Neural progenitor cell (in vitro differentiated cells): ENCODE data around the gene RPL26. TPM values are rescaled to one million over a fixed set of nuclear protein-coding genes. Genes with fewer than 3 reads are reported as not detected.

Source experiments
- DNase-seq: peaks from one replicate; pipeline ENCODE4 v3.0.0-alpha.2; 2016; ENCODE audit warnings: low spot score
- H2AFZ ChIP-seq: fragments of 200-600 bp; sonication (generic); replicated peaks from 2 replicates; pipeline ENCODE4 v1.6.1; 2016; ENCODE audit warnings: antibody characterized with exemption
- H3F3A ChIP-seq: fragments of 200-600 bp; sonication (generic); 2 replicates; pipeline ENCODE4 v1.6.1; 2016; ENCODE audit warnings: antibody characterized with exemption, low read depth
- H3K27ac ChIP-seq: fragments of 200-600 bp; sonication (generic); 2 replicates; pipeline ENCODE4 v1.5.1; 2016; ENCODE audit warnings: mild to moderate bottlenecking
- H3K27me3 ChIP-seq: fragments of 200-600 bp; sonication (generic); 2 replicates; pipeline ENCODE4 v1.6.1; 2016; ENCODE audit warnings: mild to moderate bottlenecking, moderate library complexity
- H3K36me3 ChIP-seq: fragments of 200-600 bp; sonication (generic); 2 replicates; pipeline ENCODE4 v1.5.1; 2016
- H3K4me1 ChIP-seq: fragments of 200-600 bp; sonication (generic); 2 replicates; pipeline ENCODE4 v1.6.1; 2016; ENCODE audit warnings: mixed run types
- H3K4me2 ChIP-seq: fragments of 200-600 bp; sonication (generic); 2 replicates; pipeline ENCODE4 v1.6.1; 2016
- H3K4me3 ChIP-seq: fragments of 200-600 bp; sonication (generic); 2 replicates; pipeline ENCODE4 v1.5.1; 2016
- H3K79me2 ChIP-seq: fragments of 200-600 bp; sonication (generic); 2 replicates; pipeline ENCODE4 v1.6.1; 2016; ENCODE audit warnings: low read depth
- H3K9ac ChIP-seq: fragments of 200-600 bp; sonication (generic); 2 replicates; pipeline ENCODE4 v1.6.1; 2016
- H3K9me3 ChIP-seq: fragments of 200-600 bp; sonication (generic); 2 replicates; pipeline ENCODE4 v1.5.1; 2016; ENCODE audit warnings: low read depth
- H4K20me1 ChIP-seq: fragments of 200-600 bp; sonication (generic); 2 replicates; pipeline ENCODE4 v1.6.1; 2016; ENCODE audit warnings: low read depth
- H3K27ac Mint-ChIP-seq: 3 replicates; pipeline ENCODE4 v1.8.0; 2021; ENCODE audit warnings: mixed read lengths
- H3K27me3 Mint-ChIP-seq: 2 replicates; pipeline ENCODE4 v1.8.0; 2022; ENCODE audit warnings: low read depth, mild to moderate bottlenecking, inconsistent platforms, moderate library complexity, mixed read lengths; ENCODE audit not compliant: insufficient read depth
- H3K36me3 Mint-ChIP-seq: 3 replicates; pipeline ENCODE4 v1.8.0; 2021; ENCODE audit warnings: mixed read lengths
- H3K4me1 Mint-ChIP-seq: 3 replicates; pipeline ENCODE4 v1.8.0; 2021; ENCODE audit warnings: mixed read lengths
- H3K4me3 Mint-ChIP-seq: 3 replicates; pipeline ENCODE4 v1.8.0; 2021; ENCODE audit warnings: mild to moderate bottlenecking, moderate library complexity, mixed read lengths
- H3K9me3 Mint-ChIP-seq: 3 replicates; pipeline ENCODE4 v1.8.0; 2020; ENCODE audit warnings: mixed read lengths
- EZH2 ChIP-seq: fragments of 200-600 bp; sonication (generic); IDR thresholded peaks from 2 replicates; pipeline ENCODE4 v1.6.1; 2017; ENCODE audit warnings: antibody characterized with exemption, mild to moderate bottlenecking, moderate library complexity
- EZH2phosphoT487 ChIP-seq: fragments of 200-600 bp; sonication (generic); IDR thresholded peaks from 2 replicates; pipeline ENCODE4 v1.6.1; 2017; ENCODE audit warnings: antibody characterized with exemption
- total RNA-seq: library from RNA; depleted of rRNA; stranded (reverse); fragments of >200 nt; gene quantifications from 2 replicates; pipeline ENCODE4 v1.2.3, GENCODE V29; 2015; ENCODE audit warnings: low replicate concordance
- TF ChIP-seq, protein P1 (sequence below): fragments of 200-600 bp; sonication (generic); IDR thresholded peaks from 2 replicates; pipeline ENCODE4 v1.5.1; 2017; ENCODE audit warnings: antibody characterized with exemption, mild to moderate bottlenecking

The RPL26 gene
- total RNA-seq, 1 donor from 2014 or later: 8,768 TPM

DNA sequence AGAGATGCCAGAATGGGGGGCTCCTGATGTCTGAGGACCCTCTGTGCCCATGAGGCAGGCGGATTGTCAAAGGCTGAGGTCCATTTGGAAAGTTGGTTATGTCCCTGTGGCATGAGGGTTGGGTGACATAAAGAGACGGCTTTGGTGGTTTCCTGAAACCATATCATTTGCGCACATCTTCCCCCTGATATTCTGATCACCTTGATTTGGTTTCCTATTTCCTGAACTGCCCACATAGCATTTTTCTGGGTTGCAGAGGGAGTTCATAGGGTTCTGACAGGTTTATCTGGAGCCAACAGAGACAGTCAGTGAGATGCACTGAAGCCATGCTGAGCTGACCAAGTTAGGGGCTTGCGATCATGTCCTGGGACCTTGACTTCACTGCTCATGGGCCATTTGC lies 30.3 kb upstream of the RPL26 start:
- H3K4me3 Mint-ChIP-seq: no peak overlapping the region
- no peak overlapping the region for H3K9ac ChIP-seq
- no peaks in the 10 kb centered on the region for H3K9me3 Mint-ChIP-seq
- H3K27ac Mint-ChIP-seq: no peak overlapping the region
- H3K4me1 ChIP-seq: no peaks in the 10 kb centered on the region
- DNase-seq: no peak
- no peaks in the 10 kb centered on the region for H3K36me3 ChIP-seq
- no peak overlapping the region for H3K27ac ChIP-seq
- no peaks in the 10 kb centered on the region for H3K79me2 ChIP-seq
- H3K4me3 ChIP-seq: no peak overlapping the region
- TF ChIP-seq EZH2: no peak
- TF ChIP-seq, protein P1, sequence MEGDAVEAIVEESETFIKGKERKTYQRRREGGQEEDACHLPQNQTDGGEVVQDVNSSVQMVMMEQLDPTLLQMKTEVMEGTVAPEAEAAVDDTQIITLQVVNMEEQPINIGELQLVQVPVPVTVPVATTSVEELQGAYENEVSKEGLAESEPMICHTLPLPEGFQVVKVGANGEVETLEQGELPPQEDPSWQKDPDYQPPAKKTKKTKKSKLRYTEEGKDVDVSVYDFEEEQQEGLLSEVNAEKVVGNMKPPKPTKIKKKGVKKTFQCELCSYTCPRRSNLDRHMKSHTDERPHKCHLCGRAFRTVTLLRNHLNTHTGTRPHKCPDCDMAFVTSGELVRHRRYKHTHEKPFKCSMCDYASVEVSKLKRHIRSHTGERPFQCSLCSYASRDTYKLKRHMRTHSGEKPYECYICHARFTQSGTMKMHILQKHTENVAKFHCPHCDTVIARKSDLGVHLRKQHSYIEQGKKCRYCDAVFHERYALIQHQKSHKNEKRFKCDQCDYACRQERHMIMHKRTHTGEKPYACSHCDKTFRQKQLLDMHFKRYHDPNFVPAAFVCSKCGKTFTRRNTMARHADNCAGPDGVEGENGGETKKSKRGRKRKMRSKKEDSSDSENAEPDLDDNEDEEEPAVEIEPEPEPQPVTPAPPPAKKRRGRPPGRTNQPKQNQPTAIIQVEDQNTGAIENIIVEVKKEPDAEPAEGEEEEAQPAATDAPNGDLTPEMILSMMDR: no peak
- no peak for TF ChIP-seq EZH2phosphoT487
- H3K36me3 Mint-ChIP-seq: no peaks in the 10 kb centered on the region
- H3F3A ChIP-seq: peaks cover 10% of the 10 kb centered on the region
- peaks cover 8% of the 10 kb centered on the region for H3K27me3 Mint-ChIP-seq
- H2AFZ ChIP-seq: no peak overlapping the region
- H4K20me1 ChIP-seq: no peaks in the 10 kb centered on the region
- H3K4me1 Mint-ChIP-seq: peaks cover 4% of the 10 kb centered on the region
- peaks cover 13% of the 10 kb centered on the region for H3K27me3 ChIP-seq
- no peak overlapping the region for H3K4me2 ChIP-seq
- no peaks in the 10 kb centered on the region for H3K9me3 ChIP-seq

DNA sequence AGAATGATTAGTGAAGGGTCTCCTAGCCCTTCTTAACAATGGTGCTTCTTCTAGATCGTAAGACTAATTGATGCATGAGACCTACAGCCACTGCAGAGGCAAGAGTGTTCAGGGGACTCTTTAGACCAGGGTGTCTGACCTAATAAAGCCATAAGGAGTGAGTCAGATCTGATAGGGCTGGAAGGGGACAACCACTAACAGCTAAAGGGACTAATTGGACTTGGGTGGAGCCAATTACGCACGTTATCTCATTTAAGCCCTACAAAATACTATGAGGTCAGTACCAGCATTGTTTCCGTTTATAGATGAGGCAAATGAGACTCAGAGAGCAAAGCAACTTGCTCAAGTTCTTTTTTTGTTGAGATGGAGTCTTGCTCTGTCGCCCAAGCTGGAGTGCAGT lies 29.1 kb upstream of the RPL26 start:
- no peak overlapping the region for H3K27ac Mint-ChIP-seq
- Histone ChIP-seq H3K4me3 (no peak overlapping the region), H3K27me3 (peaks cover 4% of the 10 kb centered on the region), H3K4me1 (no peaks in the 10 kb centered on the region), H3K9me3 (no peaks in the 10 kb centered on the region), H2AFZ (no peak overlapping the region), H3F3A (peaks cover 10% of the 10 kb centered on the region), H4K20me1 (no peaks in the 10 kb centered on the region), H3K27ac (no peak overlapping the region), H3K36me3 (no peaks in the 10 kb centered on the region), H3K9ac (no peak overlapping the region), H3K4me2 (no peak overlapping the region), H3K79me2 (no peaks in the 10 kb centered on the region)
- H3K4me1 Mint-ChIP-seq: peaks cover 6% of the 10 kb centered on the region
- H3K36me3 Mint-ChIP-seq: no peaks in the 10 kb centered on the region
- H3K4me3 Mint-ChIP-seq: no peak overlapping the region
- TF ChIP-seq EZH2 (no peak), EZH2phosphoT487 (no peak)
- TF ChIP-seq, protein P1: no peak
- no peaks in the 10 kb centered on the region for H3K9me3 Mint-ChIP-seq
- DNase-seq: no peak
- peaks cover 9% of the 10 kb centered on the region for H3K27me3 Mint-ChIP-seq

GRCh38 chr17:8410883-8411238 lies 27.9 kb upstream of the RPL26 start:
- Histone ChIP-seq H3K4me2 (no peak overlapping the region), H3K9ac (no peak overlapping the region), H3K9me3 (no peaks in the 10 kb centered on the region), H3K27ac (no peak overlapping the region), H4K20me1 (no peaks in the 10 kb centered on the region), H3K4me1 (no peaks in the 10 kb centered on the region), H3K36me3 (no peaks in the 10 kb centered on the region), H3K4me3 (no peak overlapping the region), H3F3A (peaks cover 7% of the 10 kb centered on the region), H2AFZ (no peak overlapping the region), H3K27me3 (no peaks in the 10 kb centered on the region), H3K79me2 (no peaks in the 10 kb centered on the region)
- Mint-ChIP-seq H3K36me3 (no peaks in the 10 kb centered on the region), H3K27me3 (peaks cover 12% of the 10 kb centered on the region), H3K27ac (no peak overlapping the region), H3K4me1 (peaks cover 8% of the 10 kb centered on the region), H3K9me3 (no peaks in the 10 kb centered on the region), H3K4me3 (no peak overlapping the region)
- DNase-seq: no peak
- TF ChIP-seq, protein P1: no peak
- TF ChIP-seq EZH2phosphoT487 (no peak), EZH2 (no peak)
